Thoracic aorta (tissue), 2 donors: Measurements from ENCODE around the gene EXOC3. TPM values are rescaled to one million over a fixed set of nuclear protein-coding genes. Genes with fewer than 3 reads are reported as not detected.
A peak's percentile ranks its signal among the peaks of the same experiment; 100 is the strongest.

ENCODE experiments used
- ATAC-seq: fragments of 150-250 bp; one replicate; pipeline ENCODE4 v1.8.0; 2017; ENCODE audit warnings: low read depth; ENCODE audit not compliant: insufficient number of reproducible peaks, low FRiP score
- DNase-seq: peaks from one replicate; pipeline ENCODE4 v3.0.0-alpha.2; 2020; ENCODE audit warnings: low spot score
- H3K27ac ChIP-seq, 2 donors: fragments of 200-600 bp; sonication (generic); 1 replicate in 1 of 2; 2 replicates in 1 of 2; pipeline ENCODE4 v1.5.1; 2016; ENCODE audit warnings: mild to moderate bottlenecking in 2 of 2, moderate library complexity in 2 of 2
- H3K27me3 ChIP-seq: fragments of 200-600 bp; sonication (generic); replicated peaks from 2 replicates; pipeline ENCODE4 v1.6.0; 2016; ENCODE audit warnings: mild to moderate bottlenecking; ENCODE audit not compliant: insufficient read depth
- H3K36me3 ChIP-seq: fragments of 200-600 bp; sonication (generic); one replicate; pipeline ENCODE4 v1.5.1; 2016
- H3K4me1 ChIP-seq, 2 donors: fragments of 200-600 bp; sonication (generic); 1 replicate in 1 of 2; 2 replicates in 1 of 2; pipeline versions ENCODE4 v1.5.1 to v1.6.0; 2016; ENCODE audit warnings: low read depth in 2 of 2, mild to moderate bottlenecking in 1 of 2; ENCODE audit not compliant: control insufficient read depth in 1 of 2
- H3K4me3 ChIP-seq: fragments of 200-600 bp; sonication (generic); 2 replicates; pipeline ENCODE4 v1.5.1; 2016; ENCODE audit warnings: mild to moderate bottlenecking
- H3K9me3 ChIP-seq: fragments of 200-600 bp; sonication (generic); 2 replicates; pipeline ENCODE4 v1.5.1; 2016
- total RNA-seq, 2 donors: library from RNA; depleted of rRNA; stranded (reverse); fragments of >200 nt; gene quantifications; one replicate each; pipeline versions ENCODE4 v1.1.0 to v1.2.3, GENCODE V29; 2016
- TF ChIP-seq, protein P1 (sequence below): fragments of 200-600 bp; sonication (generic); IDR thresholded peaks from one replicate; pipeline ENCODE4 v1.5.1; 2019; ENCODE audit warnings: antibody characterized with exemption

The EXOC3 gene
- total RNA-seq, 2 donors from 2014 or later: 34.5 to 79.7 TPM

- no peaks in the 10 kb centered on the region for H3K9me3 ChIP-seq
- no peak for ATAC-seq
- no peak for DNase-seq
Measured at GRCh38 chr5:431001-431710, 11.8 kb upstream of the EXOC3 start.

DNA sequence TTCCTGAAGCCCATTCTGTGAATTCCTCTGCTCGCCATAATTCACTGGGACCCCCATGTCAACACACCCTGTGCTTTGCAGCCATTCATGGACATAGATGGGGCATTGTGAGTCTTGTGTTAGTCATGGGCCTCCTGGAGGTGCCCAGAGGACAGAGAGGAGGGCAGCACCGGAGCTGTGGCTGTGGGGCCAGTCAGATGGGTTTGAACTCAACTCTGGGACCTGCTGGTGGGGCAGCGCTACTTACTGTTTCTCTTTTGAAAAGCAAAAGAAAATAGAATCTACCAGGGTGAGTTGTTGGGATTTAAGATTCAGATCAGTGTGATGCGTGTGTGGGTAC, 11.3 kb upstream of the EXOC3 start:
- DNase-seq: no peak
- Histone ChIP-seq H3K36me3 (no peaks in the 10 kb centered on the region), H3K27me3 (no peaks in the 10 kb centered on the region), H3K27ac (no peak overlapping the region), H3K9me3 (no peaks in the 10 kb centered on the region), H3K4me3 (no peak overlapping the region), H3K4me1 (no peaks in the 10 kb centered on the region)
- TF ChIP-seq, protein P1, sequence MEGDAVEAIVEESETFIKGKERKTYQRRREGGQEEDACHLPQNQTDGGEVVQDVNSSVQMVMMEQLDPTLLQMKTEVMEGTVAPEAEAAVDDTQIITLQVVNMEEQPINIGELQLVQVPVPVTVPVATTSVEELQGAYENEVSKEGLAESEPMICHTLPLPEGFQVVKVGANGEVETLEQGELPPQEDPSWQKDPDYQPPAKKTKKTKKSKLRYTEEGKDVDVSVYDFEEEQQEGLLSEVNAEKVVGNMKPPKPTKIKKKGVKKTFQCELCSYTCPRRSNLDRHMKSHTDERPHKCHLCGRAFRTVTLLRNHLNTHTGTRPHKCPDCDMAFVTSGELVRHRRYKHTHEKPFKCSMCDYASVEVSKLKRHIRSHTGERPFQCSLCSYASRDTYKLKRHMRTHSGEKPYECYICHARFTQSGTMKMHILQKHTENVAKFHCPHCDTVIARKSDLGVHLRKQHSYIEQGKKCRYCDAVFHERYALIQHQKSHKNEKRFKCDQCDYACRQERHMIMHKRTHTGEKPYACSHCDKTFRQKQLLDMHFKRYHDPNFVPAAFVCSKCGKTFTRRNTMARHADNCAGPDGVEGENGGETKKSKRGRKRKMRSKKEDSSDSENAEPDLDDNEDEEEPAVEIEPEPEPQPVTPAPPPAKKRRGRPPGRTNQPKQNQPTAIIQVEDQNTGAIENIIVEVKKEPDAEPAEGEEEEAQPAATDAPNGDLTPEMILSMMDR: no peak
- no peak for ATAC-seq

More at GRCh38 chr5:431001-431710, 11.8 kb upstream of the EXOC3 start:
- Histone ChIP-seq H3K4me3 (no peak overlapping the region), H3K36me3 (no peaks in the 10 kb centered on the region), H3K27me3 (no peaks in the 10 kb centered on the region), H3K4me1 (no peaks in the 10 kb centered on the region), H3K27ac (no peak overlapping the region)
- TF ChIP-seq, protein P1: peak; percentile 16

DNA sequence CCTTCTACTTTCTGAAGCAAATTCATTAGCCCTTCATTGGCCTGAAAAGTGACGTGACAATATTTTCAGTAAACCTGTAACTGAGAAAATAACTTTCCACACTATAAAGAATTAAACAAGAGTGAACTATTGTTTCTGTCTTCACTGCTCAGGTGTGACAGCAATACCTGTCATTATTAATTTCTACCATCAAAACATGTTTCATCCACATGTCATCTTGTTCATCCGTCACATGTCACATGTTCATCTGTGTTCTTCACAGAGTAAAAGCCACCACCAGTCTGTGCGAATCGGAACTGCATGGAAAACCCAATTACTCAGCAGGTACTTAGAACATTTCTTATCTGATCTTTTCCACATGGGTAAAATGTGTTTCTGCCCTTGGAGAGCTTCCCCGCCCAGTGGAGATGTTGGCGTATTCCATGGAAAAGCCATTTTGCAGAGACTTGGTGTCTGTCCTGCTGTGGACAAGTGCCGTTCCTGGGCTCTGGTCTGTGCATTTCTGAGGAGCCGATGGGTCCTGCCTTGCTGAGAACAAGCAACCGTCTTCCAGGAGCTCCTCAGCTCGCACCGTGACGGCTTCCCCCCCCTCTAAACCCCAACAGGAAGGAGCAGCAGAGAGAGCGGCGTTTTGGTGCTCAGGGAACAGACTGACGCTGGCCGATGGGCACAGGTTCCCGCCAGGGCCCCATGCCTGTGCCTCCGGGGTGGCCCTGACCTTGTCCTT, 10.6 kb upstream of the EXOC3 start:
- Histone ChIP-seq H3K9me3 (no peaks in the 10 kb centered on the region), H3K4me1 (no peaks in the 10 kb centered on the region), H3K27me3 (no peaks in the 10 kb centered on the region), H3K4me3 (no peak overlapping the region), H3K27ac (no peak overlapping the region), H3K36me3 (no peaks in the 10 kb centered on the region)
- ATAC-seq: no peak
- TF ChIP-seq, protein P1: no peak
- no peak for DNase-seq

DNA sequence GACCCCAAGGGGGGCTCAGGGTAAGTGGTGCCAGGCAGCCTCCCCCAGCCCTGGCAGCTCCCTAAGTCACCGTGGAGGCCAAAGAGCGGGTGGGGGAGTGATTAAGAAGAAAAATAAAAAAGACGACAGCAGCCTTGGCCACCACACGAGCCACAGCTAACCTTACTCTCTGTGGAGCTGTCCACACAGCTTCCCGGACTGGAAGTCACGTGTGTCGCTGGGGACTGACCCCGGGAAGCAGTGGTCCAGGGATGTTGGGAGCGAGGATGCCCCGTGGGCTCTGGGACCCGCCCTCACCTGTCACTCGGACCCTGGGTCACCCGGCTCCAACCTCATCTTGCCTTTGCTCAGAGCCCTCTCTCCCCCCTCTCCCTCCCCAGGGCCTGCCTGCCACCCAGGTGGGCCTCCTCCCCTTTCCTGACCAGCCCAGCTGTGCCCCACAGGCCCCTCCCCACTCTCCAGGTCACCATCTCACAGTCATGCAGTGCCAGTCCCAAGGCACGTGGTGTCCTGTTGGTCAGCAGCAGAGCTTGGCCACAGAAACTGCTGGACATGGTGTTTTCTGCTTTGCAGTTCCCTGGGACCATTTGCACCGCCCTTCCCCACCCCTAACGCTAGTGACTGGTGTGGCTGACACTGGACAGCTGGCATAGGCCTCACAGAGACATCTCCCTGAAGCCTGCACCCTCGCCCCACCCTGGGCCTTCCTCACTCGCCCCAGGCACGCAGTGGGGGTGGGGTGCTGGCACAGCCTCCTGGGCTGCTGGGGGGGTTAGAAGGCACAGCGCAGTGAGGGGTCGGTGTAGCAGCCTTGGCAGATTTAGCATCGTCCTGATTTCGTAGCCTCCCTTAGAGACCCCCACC, 9.8 kb upstream of the EXOC3 start:
- H3K36me3 ChIP-seq: no peaks in the 10 kb centered on the region
- ATAC-seq: no peak
- TF ChIP-seq, protein P1: no peak

GRCh38 chr5:433836-434235, 9.1 kb upstream of the EXOC3 start:
- DNase-seq (no peak), ATAC-seq (no peak)
- Histone ChIP-seq H3K4me3 (no peak overlapping the region), H3K27ac (no peak overlapping the region), H3K4me1 (no peaks in the 10 kb centered on the region), H3K27me3 (no peaks in the 10 kb centered on the region), H3K9me3 (no peaks in the 10 kb centered on the region), H3K36me3 (no peaks in the 10 kb centered on the region)
- TF ChIP-seq, protein P1: no peak

More for the DNA sequence above, 9.8 kb upstream of the EXOC3 start:
- Histone ChIP-seq H3K27me3 (no peaks in the 10 kb centered on the region), H3K4me3 (no peak overlapping the region), H3K9me3 (no peaks in the 10 kb centered on the region), H3K27ac (no peak overlapping the region), H3K4me1 (no peaks in the 10 kb centered on the region)
- no peak for DNase-seq
